ENCODE results near the gene FLT3.

Gene FLT3

DNA sequence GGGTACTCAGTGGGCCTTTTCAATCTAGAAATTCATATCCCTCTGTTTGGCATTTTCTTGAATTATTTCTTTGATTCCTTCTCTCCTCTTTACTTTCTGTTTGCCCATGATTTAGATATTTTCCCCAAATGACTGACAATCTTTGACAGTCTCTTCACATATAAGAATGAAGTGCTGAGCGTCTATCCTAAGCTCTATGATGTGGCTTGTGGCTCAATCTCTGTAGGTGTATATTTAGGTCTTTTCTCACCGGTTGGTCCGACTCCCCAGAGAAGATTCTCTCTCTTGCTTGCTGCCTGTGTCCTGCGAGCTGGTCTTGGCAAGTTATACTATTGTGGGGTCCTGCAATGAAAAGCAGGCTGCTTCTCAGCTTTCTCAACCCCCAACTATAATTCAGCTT is 29.0 kb downstream of the FLT3 start:
- Mint-ChIP-seq H3K36me3 (ENCODE audit: low read depth) (no peaks in the 10 kb centered on the region), H3K4me3 (no peak overlapping the region), H3K27me3 (ENCODE audit: low read depth) (peaks cover 9% of the 10 kb centered on the region), H3K4me1 (ENCODE audit: low read depth) (no peaks in the 10 kb centered on the region), H3K27ac (no peak overlapping the region), H3K9me3 (no peaks in the 10 kb centered on the region)

DNA sequence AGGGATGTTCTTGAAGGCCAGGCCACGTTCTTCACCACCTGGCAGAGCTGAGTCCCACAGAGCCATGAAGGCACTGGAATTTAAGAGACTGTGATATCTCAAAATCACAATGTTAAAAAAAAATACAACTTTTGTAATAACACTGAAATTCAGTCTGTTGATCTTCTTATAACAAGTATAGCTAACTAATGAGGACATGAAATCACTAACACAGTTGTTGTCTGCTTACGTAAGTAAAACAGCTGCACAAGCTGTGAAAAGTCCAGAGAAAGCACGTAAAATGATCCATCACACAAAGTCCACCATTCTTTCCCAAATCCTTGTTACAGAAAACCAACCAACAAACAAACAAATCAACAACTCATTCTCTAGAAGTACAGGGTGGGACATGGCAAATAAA is 32.9 kb downstream of the FLT3 start:
- no peaks in the 10 kb centered on the region for H3K9me3 Mint-ChIP-seq
- H3K4me1 Mint-ChIP-seq (ENCODE audit: low read depth): no peaks in the 10 kb centered on the region
- H3K27me3 Mint-ChIP-seq (ENCODE audit: low read depth): peaks cover 13% of the 10 kb centered on the region
- no peaks in the 10 kb centered on the region for H3K36me3 Mint-ChIP-seq (ENCODE audit: low read depth)
- no peak overlapping the region for H3K27ac Mint-ChIP-seq
- H3K4me3 Mint-ChIP-seq: no peak overlapping the region

DNA sequence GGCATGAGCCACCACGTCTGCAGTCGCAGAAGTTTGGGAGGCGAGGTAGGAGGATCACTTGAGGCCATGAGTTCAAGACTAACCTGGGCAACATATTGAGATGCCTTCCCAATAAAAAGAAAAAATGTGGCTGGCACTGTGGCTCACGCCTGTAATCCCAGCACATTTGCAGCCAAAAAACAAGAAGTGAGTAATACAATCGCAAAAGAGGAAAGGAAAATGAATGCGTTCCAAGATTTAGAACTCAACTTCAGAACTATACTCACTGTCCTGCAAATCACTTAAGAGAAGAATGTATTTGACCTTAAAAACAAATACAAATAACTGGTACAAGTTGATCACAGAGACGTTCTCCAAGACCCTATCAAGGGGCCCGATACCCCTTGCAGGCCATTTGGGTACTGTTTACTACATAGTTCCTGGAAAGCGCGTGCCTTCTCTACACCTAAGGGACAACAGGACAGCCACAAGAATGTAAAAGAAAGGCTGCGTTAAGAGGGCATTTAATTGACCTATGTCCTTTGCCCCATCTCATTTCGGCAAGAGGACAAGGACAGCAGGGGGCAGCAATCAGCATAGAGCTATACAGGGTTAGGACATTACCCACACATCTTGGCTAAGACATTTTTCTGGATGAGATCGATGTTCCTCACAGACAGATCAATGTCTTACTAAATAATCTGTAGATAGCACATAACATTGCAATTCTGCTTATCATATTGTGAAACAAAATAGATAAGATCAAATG is 41.3 kb downstream of the FLT3 start:
- H3K4me1 Mint-ChIP-seq (ENCODE audit: low read depth): no peaks in the 10 kb centered on the region
- H3K27ac Mint-ChIP-seq: no peak overlapping the region
- H3K27me3 Mint-ChIP-seq (ENCODE audit: low read depth): peaks cover 21% of the 10 kb centered on the region
- no peaks in the 10 kb centered on the region for H3K36me3 Mint-ChIP-seq (ENCODE audit: low read depth)
- no peak overlapping the region for H3K4me3 Mint-ChIP-seq
- no peaks in the 10 kb centered on the region for H3K9me3 Mint-ChIP-seq

DNA sequence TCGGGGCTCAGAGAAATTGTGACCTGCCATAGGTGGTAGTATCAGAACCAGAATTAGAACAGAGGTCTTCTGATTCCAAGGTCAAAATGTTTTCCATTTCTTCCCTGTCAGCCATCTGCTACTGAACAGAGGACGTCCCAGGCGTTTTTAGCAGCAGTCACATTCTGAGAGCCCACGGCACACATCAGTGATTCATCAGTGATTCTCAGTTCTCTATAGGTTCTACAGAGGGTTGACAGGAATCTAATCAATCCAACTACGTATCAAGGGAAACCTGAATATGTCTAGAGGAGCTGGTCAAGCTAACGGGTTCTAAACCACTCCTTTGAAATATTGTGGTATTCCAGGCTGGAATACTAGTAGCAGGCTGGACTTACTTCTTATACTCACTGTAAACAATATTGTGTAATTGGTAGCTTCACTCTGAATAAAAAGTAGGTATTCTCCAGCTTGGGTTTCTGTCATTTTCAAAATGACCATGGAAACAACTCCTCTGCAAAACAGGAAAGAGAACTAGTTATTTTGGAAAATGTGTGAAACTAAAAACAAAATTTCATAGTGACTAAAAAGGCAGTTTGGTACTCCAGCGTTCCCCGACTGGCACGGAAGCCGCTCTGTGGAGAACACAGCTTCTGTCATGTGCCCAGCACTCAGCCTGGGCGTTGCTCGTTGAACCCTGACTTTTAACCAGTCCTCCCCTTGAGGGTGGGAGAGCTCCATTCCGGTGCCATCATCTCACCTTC is 43.2 kb downstream of the FLT3 start:
- Mint-ChIP-seq H3K27ac (no peak overlapping the region), H3K9me3 (no peaks in the 10 kb centered on the region), H3K27me3 (ENCODE audit: low read depth) (peaks cover 22% of the 10 kb centered on the region), H3K36me3 (ENCODE audit: low read depth) (no peaks in the 10 kb centered on the region), H3K4me1 (ENCODE audit: low read depth) (no peaks in the 10 kb centered on the region), H3K4me3 (no peak overlapping the region)

DNA sequence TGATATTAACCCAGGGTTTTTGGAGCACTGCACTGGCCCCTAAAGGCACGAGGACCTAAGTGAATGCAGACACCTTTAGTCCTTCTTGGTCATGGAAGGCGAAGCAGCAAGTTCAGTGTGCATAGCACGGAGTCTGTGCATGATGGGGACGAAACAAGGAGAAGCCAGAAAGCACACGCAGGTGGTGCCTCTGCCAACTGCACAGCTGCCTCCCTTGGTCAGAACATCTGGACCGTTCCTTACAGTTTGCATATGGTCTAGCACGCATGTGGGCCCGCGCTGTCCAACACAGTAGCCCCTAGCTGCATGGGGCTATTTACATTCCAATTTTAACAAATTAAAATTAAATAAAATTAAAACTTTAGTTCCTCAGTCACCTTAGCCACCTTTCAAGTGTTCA is 44.0 kb downstream of the FLT3 start:
- H3K36me3 Mint-ChIP-seq (ENCODE audit: low read depth): no peaks in the 10 kb centered on the region
- H3K4me3 Mint-ChIP-seq: no peak overlapping the region
- peaks cover 22% of the 10 kb centered on the region for H3K27me3 Mint-ChIP-seq (ENCODE audit: low read depth)
- no peak overlapping the region for H3K27ac Mint-ChIP-seq
- no peaks in the 10 kb centered on the region for H3K9me3 Mint-ChIP-seq
- no peaks in the 10 kb centered on the region for H3K4me1 Mint-ChIP-seq (ENCODE audit: low read depth)

DNA sequence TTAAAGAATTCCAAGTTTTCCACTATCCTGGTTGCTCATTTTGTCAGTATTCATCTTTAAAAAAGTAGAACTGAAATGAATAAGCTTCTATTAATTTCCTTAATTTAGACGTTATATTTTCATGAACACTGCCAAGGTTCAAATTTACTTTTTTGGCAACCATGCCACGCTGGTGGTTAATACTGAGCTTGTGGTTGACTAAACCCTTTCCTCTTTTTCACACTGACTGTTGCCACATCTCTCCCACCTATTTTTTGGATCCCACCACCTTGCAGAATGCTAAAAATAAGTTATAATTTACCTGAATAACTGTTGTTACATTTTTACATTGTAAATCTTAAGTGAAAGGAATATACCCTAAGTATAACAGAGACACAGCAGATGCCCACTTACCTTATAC is 45.0 kb downstream of the FLT3 start:
- no peaks in the 10 kb centered on the region for H3K4me1 Mint-ChIP-seq (ENCODE audit: low read depth)
- no peak overlapping the region for H3K4me3 Mint-ChIP-seq
- peaks cover 22% of the 10 kb centered on the region for H3K27me3 Mint-ChIP-seq (ENCODE audit: low read depth)
- no peaks in the 10 kb centered on the region for H3K36me3 Mint-ChIP-seq (ENCODE audit: low read depth)
- no peak overlapping the region for H3K27ac Mint-ChIP-seq
- no peaks in the 10 kb centered on the region for H3K9me3 Mint-ChIP-seq

DNA sequence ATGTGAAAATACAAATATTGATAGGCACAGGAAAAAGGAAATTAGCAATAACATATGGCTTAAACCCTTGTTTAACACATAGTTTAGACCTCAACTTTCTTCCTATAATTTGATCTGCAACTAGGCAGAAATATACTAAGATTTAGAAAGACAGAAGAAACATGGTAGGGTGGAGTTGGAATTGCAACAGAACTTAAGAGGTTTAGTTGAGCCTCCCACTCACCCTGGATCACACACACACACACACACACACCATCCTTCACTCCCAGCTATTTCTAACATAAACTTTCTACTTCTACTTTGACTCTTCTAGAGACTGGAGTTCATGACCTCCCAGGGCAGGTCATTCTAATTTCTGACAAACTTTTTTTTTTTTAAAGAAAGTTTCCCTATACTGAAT is 47.4 kb downstream of the FLT3 start:
- no peaks in the 10 kb centered on the region for H3K36me3 Mint-ChIP-seq (ENCODE audit: low read depth)
- peaks cover 22% of the 10 kb centered on the region for H3K27me3 Mint-ChIP-seq (ENCODE audit: low read depth)
- H3K9me3 Mint-ChIP-seq: no peaks in the 10 kb centered on the region
- no peak overlapping the region for H3K27ac Mint-ChIP-seq
- no peak overlapping the region for H3K4me3 Mint-ChIP-seq
- H3K4me1 Mint-ChIP-seq (ENCODE audit: low read depth): no peaks in the 10 kb centered on the region

- H3K4me3 Mint-ChIP-seq: no peak overlapping the region
- no peaks in the 10 kb centered on the region for H3K9me3 Mint-ChIP-seq
- no peak overlapping the region for H3K27ac Mint-ChIP-seq
- H3K36me3 Mint-ChIP-seq (ENCODE audit: low read depth): no peaks in the 10 kb centered on the region
- no peaks in the 10 kb centered on the region for H3K4me1 Mint-ChIP-seq (ENCODE audit: low read depth)
- H3K27me3 Mint-ChIP-seq (ENCODE audit: low read depth): peaks cover 12% of the 10 kb centered on the region
Observed at GRCh38 chr13:28049880-28050875, 50.2 kb downstream of the FLT3 start.

GRCh38 chr13:28049215-28049614 is 51.2 kb downstream of the FLT3 start:
- no peak overlapping the region for H3K4me3 Mint-ChIP-seq
- no peak overlapping the region for H3K27ac Mint-ChIP-seq
- peaks cover 5% of the 10 kb centered on the region for H3K27me3 Mint-ChIP-seq (ENCODE audit: low read depth)

GRCh38 chr13:28048768-28049167 is 51.6 kb downstream of the FLT3 start:
- no peak overlapping the region for H3K27ac Mint-ChIP-seq
- H3K4me3 Mint-ChIP-seq: no peak overlapping the region
- H3K27me3 Mint-ChIP-seq (ENCODE audit: low read depth): peaks cover 5% of the 10 kb centered on the region
- H3K4me1 Mint-ChIP-seq (ENCODE audit: low read depth): no peaks in the 10 kb centered on the region
- H3K36me3 Mint-ChIP-seq (ENCODE audit: low read depth): no peaks in the 10 kb centered on the region
- no peaks in the 10 kb centered on the region for H3K9me3 Mint-ChIP-seq

More at GRCh38 chr13:28049215-28049614, 51.2 kb downstream of the FLT3 start:
- Mint-ChIP-seq H3K9me3 (no peaks in the 10 kb centered on the region), H3K4me1 (ENCODE audit: low read depth) (no peaks in the 10 kb centered on the region), H3K36me3 (ENCODE audit: low read depth) (no peaks in the 10 kb centered on the region)

DNA sequence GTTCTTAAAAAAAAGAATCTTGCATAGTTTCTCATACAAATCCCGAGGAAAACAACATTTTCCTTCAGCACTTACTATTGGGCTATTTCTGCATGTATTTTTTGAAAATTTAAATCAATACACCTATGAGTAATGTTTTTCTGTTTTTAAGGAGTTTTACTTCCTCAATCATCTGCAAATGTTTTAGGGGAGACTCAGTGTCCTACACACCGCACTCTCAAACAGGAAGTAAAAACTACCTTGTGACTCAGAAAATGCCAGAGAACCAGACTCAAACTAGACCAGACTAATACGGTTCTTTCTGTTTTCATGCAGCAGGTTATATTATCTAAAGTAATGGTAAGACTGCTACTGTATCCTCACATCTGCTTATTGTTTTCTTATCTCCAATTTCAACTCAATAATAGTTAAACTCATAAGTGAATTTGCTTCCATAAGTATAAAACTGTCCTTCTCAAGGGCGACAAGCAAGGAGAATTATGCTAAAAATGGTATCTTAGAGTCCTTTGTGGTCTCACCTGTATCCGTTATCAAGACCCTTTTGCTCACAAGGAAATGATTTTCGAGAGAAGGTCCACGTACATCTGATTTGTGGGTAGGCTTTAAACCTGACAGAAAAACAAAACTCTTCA is 52.5 kb downstream of the FLT3 start:
- Mint-ChIP-seq H3K4me3 (no peak overlapping the region), H3K4me1 (ENCODE audit: low read depth) (no peaks in the 10 kb centered on the region)

GRCh38 chr13:28046981-28047380 is 53.4 kb downstream of the FLT3 start:
- no peaks in the 10 kb centered on the region for H3K4me1 Mint-ChIP-seq (ENCODE audit: low read depth)
- H3K9me3 Mint-ChIP-seq: no peaks in the 10 kb centered on the region
- H3K4me3 Mint-ChIP-seq: no peak overlapping the region
- H3K27ac Mint-ChIP-seq: no peak overlapping the region
- H3K27me3 Mint-ChIP-seq (ENCODE audit: low read depth): peaks cover 8% of the 10 kb centered on the region
- H3K36me3 Mint-ChIP-seq (ENCODE audit: low read depth): no peaks in the 10 kb centered on the region

More for the DNA sequence above, 52.5 kb downstream of the FLT3 start:
- Mint-ChIP-seq H3K36me3 (ENCODE audit: low read depth) (no peaks in the 10 kb centered on the region), H3K27me3 (ENCODE audit: low read depth) (peaks cover 7% of the 10 kb centered on the region), H3K27ac (no peak overlapping the region), H3K9me3 (no peaks in the 10 kb centered on the region)

- no peak overlapping the region for H3K27ac Mint-ChIP-seq
- no peaks in the 10 kb centered on the region for H3K4me1 Mint-ChIP-seq (ENCODE audit: low read depth)
- H3K4me3 Mint-ChIP-seq: no peak overlapping the region
- peaks cover 8% of the 10 kb centered on the region for H3K27me3 Mint-ChIP-seq (ENCODE audit: low read depth)
- no peaks in the 10 kb centered on the region for H3K36me3 Mint-ChIP-seq (ENCODE audit: low read depth)
- no peaks in the 10 kb centered on the region for H3K9me3 Mint-ChIP-seq
Observed at GRCh38 chr13:28045861-28046260, 54.5 kb downstream of the FLT3 start.

DNA sequence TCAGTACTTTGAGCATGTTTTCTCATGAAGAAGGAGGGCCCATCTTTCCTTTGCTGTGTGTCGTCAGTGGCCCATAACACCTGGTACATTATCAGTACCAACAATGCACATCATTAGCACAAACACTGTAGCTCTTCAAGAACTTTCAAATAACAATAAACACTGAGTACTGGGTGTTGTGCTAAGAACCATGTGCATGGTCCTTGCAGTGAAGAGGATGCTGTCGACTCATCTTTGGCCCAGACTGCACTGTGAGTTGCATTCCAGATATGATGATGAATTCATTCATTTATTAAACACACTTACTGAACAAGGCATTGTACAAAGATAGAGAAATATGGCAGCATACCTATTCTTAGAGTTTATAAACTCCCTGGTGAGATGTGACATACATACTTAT is 55.8 kb downstream of the FLT3 start:
- Mint-ChIP-seq H3K27me3 (ENCODE audit: low read depth) (peaks cover 8% of the 10 kb centered on the region), H3K4me1 (ENCODE audit: low read depth) (no peaks in the 10 kb centered on the region), H3K36me3 (ENCODE audit: low read depth) (no peaks in the 10 kb centered on the region), H3K4me3 (no peak overlapping the region), H3K9me3 (no peaks in the 10 kb centered on the region), H3K27ac (no peak overlapping the region)
